Right lobe of liver (tissue), 6 donors: ENCODE results near the gene KCNH5. TPM values are rescaled to one million over a fixed set of nuclear protein-coding genes. Genes with fewer than 3 reads are reported as not detected.

Experiments
- ATAC-seq, 4 donors: fragments of 200-7000 bp; cut with Tn5 transposase; one replicate each; pipeline ENCODE4 v1.9.1; 2020; ENCODE audit warnings: mild to moderate bottlenecking in 4 of 4, moderate library complexity in 4 of 4
- DNase-seq, 3 donors: peaks; one replicate each; pipeline ENCODE4 v3.0.0-alpha.2; 2020
- H3K27ac ChIP-seq, 3 donors: fragments of 200-600 bp; one replicate each; pipeline ENCODE4 v1.8.0; 2022
- H3K27me3 ChIP-seq, 2 donors: fragments of 200-600 bp; one replicate each; pipeline ENCODE4 v1.8.0; 2022
- H3K36me3 ChIP-seq, 4 donors: fragments of 200-600 bp; sonication (generic) in 1 of 4; one replicate each; pipeline versions ENCODE4 v1.5.1 to v1.8.0; 2017 to 2022; ENCODE audit warnings: control low read depth in 1 of 4
- H3K4me1 ChIP-seq, 4 donors: fragments of 200-600 bp; sonication (generic) in 1 of 4; one replicate each; pipeline versions ENCODE4 v1.5.1 to v1.8.0; 2017 to 2022; ENCODE audit warnings: control low read depth in 1 of 4
- H3K4me3 ChIP-seq, 3 donors: fragments of 200-600 bp; one replicate each; pipeline ENCODE4 v1.8.0; 2022
- H3K9me3 ChIP-seq, 4 donors: fragments of 200-600 bp; sonication (generic) in 1 of 4; one replicate each; pipeline versions ENCODE4 v1.5.1 to v1.8.0; 2017 to 2022; ENCODE audit warnings: control low read depth in 1 of 4
- CTCF ChIP-seq, 4 donors: fragments of 200-600 bp in 3 of 4; fragments of 450-650 bp in 1 of 4; IDR thresholded peaks; one replicate each; pipeline versions ENCODE4 v1.5.1 to v1.8.0; 2016 to 2022; ENCODE audit warnings: antibody characterized with exemption in 4 of 4, mild to moderate bottlenecking in 2 of 4
- POLR2A ChIP-seq: fragments of 450-650 bp; IDR thresholded peaks from one replicate; pipeline ENCODE4 v1.6.1; 2017; ENCODE audit warnings: antibody characterized with exemption, mild to moderate bottlenecking
- WGBS: methylation state at CpG from one replicate; pipeline ENCODE4 v1.1.6; 2018; ENCODE audit warnings: low coverage, low lambda C conversion rate; ENCODE audit not compliant: insufficient coverage; ENCODE audit errors: missing lambda C conversion rate; 5-methylcytosine and 5-hydroxymethylcytosine counted together
- intact Hi-C, 2 donors: fragments of 100-400 bp; cut with DNase I; formaldehyde crosslinking; loops; one replicate each; pipeline versions ENCODE4 v1.11.2 to v1.14.1; 2022
- total RNA-seq, 6 experiments: library from RNA; depleted of rRNA in 2 of 6; stranded (reverse); fragments of >200 nt in 2 of 6; fragmentation: NEBNext Ultra II Directional in 3 of 6; extraction: Animal tissue kit (Norgen Biotek cat#: 25700) in 3 of 6; gene quantifications; one replicate each; pipeline versions ENCODE4 v1.1.0 to v1.2.4, GENCODE V29; 2016 to 2023
- donor health status: DM: no; HTN: yes; CAD: no.
- donor health status: DM: no; HTN: no; CAD: no.
- donor health status: DM: no; HTN: no; CAD: no.
- donor health status: DM: no; HTN: yes; CAD: no.
- donor health status: DM: no; HTN: yes; CAD: no.

Gene KCNH5
- total RNA-seq, 6 experiments from 2014 or later, result not detected

GRCh38 chr14:62655166-62655565, 390.1 kb downstream of the KCNH5 start:
- no peak overlapping the region for H3K27ac ChIP-seq
- WGBS, result 48% methylated on average over 4 of the region's 4 CpGs
- DNase-seq (no peak), ATAC-seq (no peak)
- H3K36me3 ChIP-seq, result no peaks in the 10 kb centered on the region
- intact Hi-C loops, result no loop called here
- no peaks in the 10 kb centered on the region for H3K9me3 ChIP-seq
- no peak for TF ChIP-seq POLR2A
- TF ChIP-seq CTCF (IDR thresholded peaks at IDR 0.05), result no peak
- H3K4me3 ChIP-seq, result no peak overlapping the region
- no peaks in the 10 kb centered on the region for H3K27me3 ChIP-seq
- H3K4me1 ChIP-seq, result no peaks in the 10 kb centered on the region

GRCh38 chr14:62654641-62655040, 390.6 kb downstream of the KCNH5 start:
- 39% methylated on average over 5 of the region's 5 CpGs for WGBS
- H3K36me3 ChIP-seq, result no peaks in the 10 kb centered on the region
- ATAC-seq (no peak), DNase-seq (no peak)
- TF ChIP-seq CTCF (IDR thresholded peaks at IDR 0.05), result no peak
- no peak for TF ChIP-seq POLR2A
- no peaks in the 10 kb centered on the region for H3K4me1 ChIP-seq
- H3K27me3 ChIP-seq, result no peaks in the 10 kb centered on the region
- H3K27ac ChIP-seq, result no peak overlapping the region
- H3K4me3 ChIP-seq, result no peak overlapping the region
- H3K9me3 ChIP-seq, result no peaks in the 10 kb centered on the region
- intact Hi-C loops, result no loop called here

Other genes with a start within 250 kb of the KCNH5 start
- gene RHOJ, start 159.0 kb upstream of the KCNH5 start, total RNA-seq, result 1 to 10 TPM; 1.7 to 6.0 (median 2.9) TPM